Measurements from ENCODE around the gene GPC3. TPM values are rescaled to one million over a fixed set of nuclear protein-coding genes. Genes with fewer than 3 reads are reported as not detected.

The GPC3 gene
- total RNA-seq, 1 experiment from 2014 or later = 32.4 TPM

- TF ChIP-seq ZNF532 (CRISPR knock-in tag; IDR thresholded peaks at IDR 0.05; ENCODE audit: borderline replicate concordance) = no peak
- TF ChIP-seq OVOL2 (CRISPR knock-in tag; IDR thresholded peaks at IDR 0.05; ENCODE audit: borderline replicate concordance) = no peak
- TF ChIP-seq JUN (CRISPR knock-in tag; IDR thresholded peaks at IDR 0.05) = no peak
- no peak for TF ChIP-seq AFF4 (CRISPR knock-in tag; IDR thresholded peaks at IDR 0.05; ENCODE audit: borderline replicate concordance)
- TF ChIP-seq TEAD1 (CRISPR knock-in tag; IDR thresholded peaks at IDR 0.05) = no peak
- TF ChIP-seq ZNF232 (CRISPR knock-in tag; IDR thresholded peaks at IDR 0.05) = no peak
- no peak for TF ChIP-seq SOX15 (CRISPR knock-in tag; IDR thresholded peaks at IDR 0.05)
- TF ChIP-seq KAT7 (CRISPR knock-in tag; IDR thresholded peaks at IDR 0.05; ENCODE audit: borderline replicate concordance) = no peak
- TF ChIP-seq MXD4 (CRISPR knock-in tag; IDR thresholded peaks at IDR 0.05; ENCODE audit: borderline replicate concordance) = no peak
- no peak for TF ChIP-seq ZMAT4 (CRISPR knock-in tag; IDR thresholded peaks at IDR 0.05)
Observed at GRCh38 chrX:133852837-133853356, 132.5 kb downstream of the GPC3 start (continued).

- DNase-seq (ENCODE audit: low spot score) (no peak), ATAC-seq (no peak)
- no peak overlapping the region for H3K27ac Mint-ChIP-seq
- no peaks in the 10 kb centered on the region for H3K36me3 Mint-ChIP-seq
- no peak overlapping the region for H3K4me3 Mint-ChIP-seq
- no peaks in the 10 kb centered on the region; the same call in 1 of the 2 replicates for H3K27me3 Mint-ChIP-seq (ENCODE audit: low read depth)
- H3K4me1 Mint-ChIP-seq = peaks cover 5% of the 10 kb centered on the region; the same call in 1 of the 2 replicates
- no peaks in the 10 kb centered on the region for H3K9me3 Mint-ChIP-seq
- ChIA-PET CTCF (interaction anchor here (1.0 to 2.3 kb wide), 4 partner anchors 13 to 168 kb away, joined by 3 to 7 read pairs (median 3); no protein-coding TSS in a partner anchor), POLR2A (interaction anchor here (0.6 kb wide), 2 partner anchors 56 to 675 kb away, joined by 3 to 7 read pairs; no protein-coding TSS in a partner anchor)
- TF ChIP-seq HMGXB4 (CRISPR knock-in tag; IDR thresholded peaks at IDR 0.05) (no peak), RELA (CRISPR knock-in tag; IDR thresholded peaks at IDR 0.05; ENCODE audit: borderline replicate concordance) (no peak), IRF1 (CRISPR knock-in tag; IDR thresholded peaks at IDR 0.05) (no peak), ZNF232 (CRISPR knock-in tag; IDR thresholded peaks at IDR 0.05) (no peak), PRDM15 (CRISPR knock-in tag; IDR thresholded peaks at IDR 0.05) (no peak), ESRRA (CRISPR knock-in tag; IDR thresholded peaks at IDR 0.05; ENCODE audit: borderline replicate concordance) (no peak), E2F5 (CRISPR knock-in tag; IDR thresholded peaks at IDR 0.05) (no peak), ZNF121 (CRISPR knock-in tag; IDR thresholded peaks at IDR 0.05) (no peak), ZSCAN18 (CRISPR knock-in tag; IDR thresholded peaks at IDR 0.05) (no peak)
Observed at GRCh38 chrX:133852401-133852800, 133.0 kb downstream of the GPC3 start.
